Psoas muscle (tissue), 8 donors: Measurements from ENCODE around the gene ATG7. TPM values are rescaled to one million over a fixed set of nuclear protein-coding genes. Genes with fewer than 3 reads are reported as not detected.
A peak's percentile ranks its signal among the peaks of the same experiment; 100 is the strongest.

Experiments used
- ATAC-seq, 4 donors: fragments of 200-7000 bp; cut with Tn5 transposase; one replicate each; pipeline ENCODE4 v1.9.1; 2020; ENCODE audit warnings: moderate library complexity in 3 of 4, mild to moderate bottlenecking in 2 of 4
- DNase-seq, 2 donors: peaks; one replicate each; pipeline ENCODE4 v3.0.0-alpha.2; 2020
- H3K27ac ChIP-seq: fragments of 200-600 bp; one replicate; pipeline ENCODE4 v1.8.0; 2022
- H3K27me3 ChIP-seq, 3 donors: fragments of 200-600 bp in 1 of 3; one replicate each; pipeline versions ENCODE4 v1.6.1 to v1.8.0; 2013 to 2022; ENCODE audit warnings: low read length in 2 of 3, mild to moderate bottlenecking in 2 of 3, moderate library complexity in 1 of 3; ENCODE audit not compliant: insufficient read depth in 3 of 3
- H3K36me3 ChIP-seq, 2 donors: fragments of 200-600 bp in 1 of 2; one replicate each; pipeline versions ENCODE4 v1.6.1 to v1.8.0; 2013 to 2022; ENCODE audit warnings: low read depth in 1 of 2, mild to moderate bottlenecking in 1 of 2, moderate library complexity in 1 of 2; ENCODE audit not compliant: insufficient read depth in 1 of 2
- H3K4me1 ChIP-seq: fragments of 200-600 bp; one replicate; pipeline ENCODE4 v1.8.0; 2022
- H3K4me3 ChIP-seq: fragments of 200-600 bp; one replicate; pipeline ENCODE4 v1.8.0; 2022; ENCODE audit warnings: mild to moderate bottlenecking
- H3K9me3 ChIP-seq: fragments of 200-600 bp; one replicate; pipeline ENCODE4 v1.8.0; 2022
- WGBS, 3 donors: extraction: QIAGEN DNeasy Blood & Tissue Kit; methylation state at CpG; one replicate each; pipeline versions ENCODE4 v1.1.6 to v1.1.7; 2013; 5-methylcytosine and 5-hydroxymethylcytosine counted together
- intact Hi-C, 2 donors: fragments of 100-400 bp; cut with DNase I; formaldehyde crosslinking; loops; one replicate each; pipeline versions ENCODE4 v1.11.0 to v1.14.2; 2022
- polyA plus RNA-seq, 3 donors: library from polyadenylated mRNA; stranded (reverse); fragments of 200-250 nt; gene quantifications; one replicate each; pipeline ENCODE4 v1.2.3, GENCODE V29; 2013
- total RNA-seq, 4 donors: library from RNA; stranded (reverse); fragmentation: NEBNext Ultra II Directional in 2 of 4; extraction: Animal tissue kit (Norgen Biotek cat#: 25700) in 2 of 4; gene quantifications; one replicate each; pipeline versions ENCODE4 v1.2.1 to v1.2.4, GENCODE V29; 2021 to 2023
- TF ChIP-seq, protein P1 (sequence below): fragments of 200-600 bp; IDR thresholded peaks from one replicate; pipeline ENCODE4 v1.8.0; 2022; ENCODE audit warnings: antibody characterized with exemption
- donor health status: healthy with polysubstance abuse.
- donor health status: DM: no; HTN: no; CAD: no; lungs with moderate emphysema.
- donor health status: Bipolar disorder and iron deficiency.
- donor health status: healthy.
- donor health status: DM: yes; HTN: yes; CAD: no.
- donor health status: DM: no; HTN: no; CAD: no.
- donor health status: DM: no; HTN: no; CAD: no.
- donor health status: DM: yes; HTN: yes; CAD: no.

The ATG7 gene
- total and polyA plus RNA-seq, 7 donors, result 5.9 to 15.0 (median 13.5) TPM

DNA sequence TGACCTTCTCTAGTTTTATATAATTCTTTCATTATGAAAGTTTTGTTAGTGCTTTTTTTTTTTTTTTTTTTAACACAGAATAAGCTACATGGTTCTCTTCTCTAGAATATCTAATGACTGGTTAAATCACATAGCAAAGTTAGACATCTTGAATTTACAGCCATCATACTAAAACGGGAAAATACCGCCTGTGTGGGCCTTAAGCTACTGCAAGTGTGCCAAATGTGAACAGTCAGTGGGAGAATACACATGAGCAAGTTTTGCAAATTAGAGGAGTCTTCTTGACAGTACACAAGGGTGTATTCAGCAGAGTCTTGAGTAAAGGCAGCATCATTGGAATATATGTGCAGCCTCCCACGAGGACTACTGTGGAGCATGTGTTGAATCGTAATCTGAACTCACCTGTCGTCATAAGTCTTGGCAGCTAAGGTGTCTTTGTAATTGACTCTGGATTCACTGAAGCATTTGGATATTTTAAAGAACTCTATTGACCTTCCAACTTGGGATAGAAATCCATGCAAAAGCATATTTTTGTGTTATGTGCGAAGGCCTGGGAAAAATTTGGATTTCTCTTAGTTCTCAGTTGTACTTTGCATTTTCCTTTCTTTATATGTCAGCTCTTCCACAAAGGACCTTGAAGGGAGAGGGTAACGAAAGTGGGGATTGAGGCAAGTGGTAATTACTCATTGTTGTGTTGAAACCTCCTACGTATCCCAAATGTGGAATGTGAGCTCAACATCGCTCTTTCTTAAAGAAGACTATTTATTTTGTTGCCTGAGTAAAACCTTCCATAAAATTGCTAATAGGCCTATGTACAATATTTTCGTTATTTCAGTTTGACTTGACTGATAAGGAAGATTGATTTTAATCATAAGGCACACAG lies 117.4 kb downstream of the ATG7 start:
- H3K27me3 ChIP-seq, result no peaks in the 10 kb centered on the region
- H3K27ac ChIP-seq, result no peak overlapping the region
- peak; percentile 58 to 71 (median 67) for ATAC-seq
- WGBS, 3 donors, result 71 to 83% (median 73%) methylated on average over 10 of the region's 10 CpGs
- DNase-seq, result no peak
- no peaks in the 10 kb centered on the region for H3K9me3 ChIP-seq
- peaks cover 42% of the 10 kb centered on the region for H3K4me1 ChIP-seq
- TF ChIP-seq, protein P1, sequence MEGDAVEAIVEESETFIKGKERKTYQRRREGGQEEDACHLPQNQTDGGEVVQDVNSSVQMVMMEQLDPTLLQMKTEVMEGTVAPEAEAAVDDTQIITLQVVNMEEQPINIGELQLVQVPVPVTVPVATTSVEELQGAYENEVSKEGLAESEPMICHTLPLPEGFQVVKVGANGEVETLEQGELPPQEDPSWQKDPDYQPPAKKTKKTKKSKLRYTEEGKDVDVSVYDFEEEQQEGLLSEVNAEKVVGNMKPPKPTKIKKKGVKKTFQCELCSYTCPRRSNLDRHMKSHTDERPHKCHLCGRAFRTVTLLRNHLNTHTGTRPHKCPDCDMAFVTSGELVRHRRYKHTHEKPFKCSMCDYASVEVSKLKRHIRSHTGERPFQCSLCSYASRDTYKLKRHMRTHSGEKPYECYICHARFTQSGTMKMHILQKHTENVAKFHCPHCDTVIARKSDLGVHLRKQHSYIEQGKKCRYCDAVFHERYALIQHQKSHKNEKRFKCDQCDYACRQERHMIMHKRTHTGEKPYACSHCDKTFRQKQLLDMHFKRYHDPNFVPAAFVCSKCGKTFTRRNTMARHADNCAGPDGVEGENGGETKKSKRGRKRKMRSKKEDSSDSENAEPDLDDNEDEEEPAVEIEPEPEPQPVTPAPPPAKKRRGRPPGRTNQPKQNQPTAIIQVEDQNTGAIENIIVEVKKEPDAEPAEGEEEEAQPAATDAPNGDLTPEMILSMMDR, result no peak
- no peak overlapping the region for H3K4me3 ChIP-seq
- intact Hi-C loops, result loop anchor here in 1 of 2 donors (5.0 kb wide), 1 partner anchor 58 kb away; no protein-coding TSS in a partner anchor
- no peaks in the 10 kb centered on the region for H3K36me3 ChIP-seq

DNA sequence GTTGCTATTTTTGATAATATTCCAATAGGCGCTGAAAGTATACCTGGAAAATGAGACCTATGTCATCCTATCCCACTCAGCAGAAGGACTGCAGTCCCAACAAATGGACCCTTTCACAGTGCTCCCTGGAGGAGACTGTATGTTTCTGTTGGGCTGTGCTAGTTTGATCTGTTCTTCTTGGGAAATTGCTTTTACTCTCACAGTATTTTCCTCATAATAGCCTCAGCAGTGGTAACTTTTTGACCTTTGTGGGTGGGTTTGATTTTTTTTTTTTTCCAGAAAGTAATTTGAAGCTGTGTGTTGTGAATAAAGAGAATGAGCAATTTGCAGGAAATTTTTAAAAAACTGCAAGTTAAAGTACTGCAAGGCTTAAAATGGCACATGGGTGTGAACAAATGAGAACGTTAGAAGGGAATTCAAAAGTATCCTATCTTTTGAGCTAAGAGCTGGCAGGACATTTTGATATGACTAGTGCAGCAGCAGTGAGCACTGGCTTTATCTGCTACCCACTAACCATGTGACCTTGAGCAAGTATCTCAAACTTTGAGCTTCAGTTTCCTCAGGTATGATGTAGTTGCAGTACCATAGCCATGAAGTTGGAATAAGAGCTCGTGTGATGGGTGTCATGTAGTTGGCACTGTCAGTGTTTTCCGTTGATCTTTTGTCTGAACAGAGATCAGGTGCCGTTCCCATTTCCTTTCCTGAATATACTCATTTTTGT lies 118.4 kb downstream of the ATG7 start:
- intact Hi-C loops, result loop anchor here in 1 of 2 donors (1.0 kb wide), 1 partner anchor 37 kb away; no protein-coding TSS in a partner anchor
- ATAC-seq, result peak in 3 of 4 donors; percentile 35 to 44 (median 43)
- H3K27ac ChIP-seq, result no peak overlapping the region

DNA sequence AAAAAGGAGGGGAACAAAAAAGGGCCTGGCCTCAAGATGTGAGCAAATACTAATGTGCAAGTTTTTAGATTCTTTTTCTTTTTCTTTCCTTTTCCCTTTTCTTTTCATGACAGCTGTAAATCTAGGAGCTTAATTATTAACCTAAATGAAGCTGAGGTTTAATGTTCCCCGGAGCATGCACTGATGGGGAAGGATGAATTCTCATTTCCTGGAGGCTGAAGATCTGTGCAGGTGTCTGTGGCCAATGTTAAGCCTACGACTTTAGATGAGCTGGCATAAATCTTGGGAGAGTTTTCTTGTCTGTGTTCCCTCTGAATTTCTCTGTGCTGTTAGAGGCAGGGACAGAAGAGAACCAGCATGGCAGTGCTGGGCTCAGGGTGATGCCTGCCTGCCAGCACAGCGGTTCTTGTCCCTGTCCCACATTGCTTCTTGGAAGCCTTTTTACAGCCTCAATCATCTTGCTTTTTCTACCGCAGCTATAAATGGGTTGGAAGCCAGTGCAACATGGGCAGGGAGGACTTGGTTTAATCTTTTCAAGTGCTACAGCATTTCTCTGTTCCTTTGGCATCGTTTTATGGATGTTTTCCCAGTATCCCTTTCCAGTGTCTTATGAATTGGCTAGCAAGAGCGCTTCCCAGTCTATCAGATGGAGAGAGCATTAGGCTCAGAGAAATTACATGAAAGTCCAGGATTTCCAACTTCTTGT lies 119.1 kb downstream of the ATG7 start:
- Histone ChIP-seq H3K36me3 (no peaks in the 10 kb centered on the region), H3K9me3 (no peaks in the 10 kb centered on the region), H3K27ac (no peak overlapping the region), H3K4me1 (peaks cover 34% of the 10 kb centered on the region), H3K27me3 (no peaks in the 10 kb centered on the region), H3K4me3 (no peak overlapping the region)
- intact Hi-C loops, result loop anchor here in 1 of 2 donors (1.0 kb wide), 1 partner anchor 36 kb away; no protein-coding TSS in a partner anchor
- peak in 2 of 4 donors; percentile 22 to 34 for ATAC-seq
- 36 to 55% (median 41%) methylated on average over 6 of the region's 6 CpGs for WGBS, 3 donors
- DNase-seq, result no peak
- TF ChIP-seq, protein P1, result no peak

More for the DNA sequence above, 118.4 kb downstream of the ATG7 start:
- Histone ChIP-seq H3K4me1 (peaks cover 41% of the 10 kb centered on the region), H3K27me3 (no peaks in the 10 kb centered on the region), H3K36me3 (no peaks in the 10 kb centered on the region), H3K4me3 (no peak overlapping the region), H3K9me3 (no peaks in the 10 kb centered on the region)
- DNase-seq, result no peak
- 45 to 65% (median 50%) methylated on average over 5 of the region's 5 CpGs for WGBS, 3 donors
- TF ChIP-seq, protein P1, result no peak

DNA sequence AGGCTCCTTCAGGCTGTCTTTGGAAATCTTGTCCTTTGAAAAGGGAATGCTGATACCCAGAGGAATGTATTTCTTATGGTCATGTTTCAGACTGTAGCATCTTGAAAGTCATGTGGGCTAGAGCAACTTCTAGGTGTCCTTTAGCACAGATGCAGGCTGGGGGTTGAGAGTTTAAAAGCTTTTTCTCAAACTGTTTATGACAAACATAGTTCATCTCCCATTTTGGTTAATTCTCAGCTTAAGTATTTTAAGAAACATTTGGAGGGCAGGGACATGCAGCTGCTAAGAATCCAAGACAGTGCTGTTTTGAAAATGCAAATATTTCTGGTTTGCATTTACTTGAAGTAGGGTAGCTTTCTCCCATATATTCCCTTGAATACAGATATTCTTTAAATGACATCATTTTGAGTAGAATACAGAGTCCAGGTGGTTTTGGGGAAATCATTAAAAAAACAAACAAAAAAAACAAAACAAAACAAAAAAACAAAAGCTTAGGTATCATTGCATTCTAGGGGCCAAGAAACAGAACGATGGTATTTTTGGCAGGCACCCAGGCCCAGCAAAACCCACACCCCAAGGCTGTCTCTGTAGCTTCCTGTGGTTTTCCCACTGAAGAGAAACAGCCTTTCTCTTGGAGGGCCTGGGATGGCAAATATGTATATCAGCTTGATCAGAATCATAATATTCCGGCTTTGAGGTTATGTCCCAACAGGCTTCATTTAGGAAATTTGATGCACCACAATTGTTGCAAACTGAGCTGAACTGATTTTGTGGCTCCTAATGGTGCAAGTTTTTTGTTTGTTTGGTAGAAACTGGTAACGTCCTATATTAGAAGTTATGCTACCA lies 120.0 kb downstream of the ATG7 start:
- DNase-seq (no peak), ATAC-seq (no peak)
- H3K27me3 ChIP-seq, result no peaks in the 10 kb centered on the region
- H3K36me3 ChIP-seq, result no peaks in the 10 kb centered on the region
- H3K27ac ChIP-seq, result no peak overlapping the region
- 60 to 68% (median 65%) methylated on average over 3 of the region's 3 CpGs for WGBS, 3 donors
- TF ChIP-seq, protein P1, result no peak
- H3K4me1 ChIP-seq, result peaks cover 31% of the 10 kb centered on the region
- H3K9me3 ChIP-seq, result no peaks in the 10 kb centered on the region
- H3K4me3 ChIP-seq, result no peak overlapping the region
- intact Hi-C loops, result no loop called here
